Right lobe of liver (tissue), 6 donors: Measurements from ENCODE around the gene UBIAD1. TPM values are rescaled to one million over a fixed set of nuclear protein-coding genes. Genes with fewer than 3 reads are reported as not detected.

Experiments used
- ATAC-seq, 4 donors: fragments of 200-7000 bp; cut with Tn5 transposase; one replicate each; pipeline ENCODE4 v1.9.1; 2020; ENCODE audit warnings: mild to moderate bottlenecking in 4 of 4, moderate library complexity in 4 of 4
- DNase-seq, 3 donors: peaks; one replicate each; pipeline ENCODE4 v3.0.0-alpha.2; 2020
- H3K27ac ChIP-seq, 3 donors: fragments of 200-600 bp; one replicate each; pipeline ENCODE4 v1.8.0; 2022
- H3K27me3 ChIP-seq, 2 donors: fragments of 200-600 bp; one replicate each; pipeline ENCODE4 v1.8.0; 2022
- H3K36me3 ChIP-seq, 4 donors: fragments of 200-600 bp; sonication (generic) in 1 of 4; one replicate each; pipeline versions ENCODE4 v1.5.1 to v1.8.0; 2017 to 2022; ENCODE audit warnings: control low read depth in 1 of 4
- H3K4me1 ChIP-seq, 4 donors: fragments of 200-600 bp; sonication (generic) in 1 of 4; one replicate each; pipeline versions ENCODE4 v1.5.1 to v1.8.0; 2017 to 2022; ENCODE audit warnings: control low read depth in 1 of 4
- H3K4me3 ChIP-seq, 3 donors: fragments of 200-600 bp; one replicate each; pipeline ENCODE4 v1.8.0; 2022
- H3K9me3 ChIP-seq, 4 donors: fragments of 200-600 bp; sonication (generic) in 1 of 4; one replicate each; pipeline versions ENCODE4 v1.5.1 to v1.8.0; 2017 to 2022; ENCODE audit warnings: control low read depth in 1 of 4
- CTCF ChIP-seq, 4 donors: fragments of 200-600 bp in 3 of 4; fragments of 450-650 bp in 1 of 4; IDR thresholded peaks; one replicate each; pipeline versions ENCODE4 v1.5.1 to v1.8.0; 2016 to 2022; ENCODE audit warnings: antibody characterized with exemption in 4 of 4, mild to moderate bottlenecking in 2 of 4
- POLR2A ChIP-seq: fragments of 450-650 bp; IDR thresholded peaks from one replicate; pipeline ENCODE4 v1.6.1; 2017; ENCODE audit warnings: antibody characterized with exemption, mild to moderate bottlenecking
- WGBS: methylation state at CpG from one replicate; pipeline ENCODE4 v1.1.6; 2018; ENCODE audit warnings: low coverage, low lambda C conversion rate; ENCODE audit not compliant: insufficient coverage; ENCODE audit errors: missing lambda C conversion rate; 5-methylcytosine and 5-hydroxymethylcytosine counted together
- intact Hi-C, 2 donors: fragments of 100-400 bp; cut with DNase I; formaldehyde crosslinking; loops; one replicate each; pipeline versions ENCODE4 v1.11.2 to v1.14.1; 2022
- long read RNA-seq: library from polyadenylated mRNA; unstranded; transcript quantifications from one replicate; pipeline ENCODE4 v2.0.0, GENCODE V29; 2019
- total RNA-seq, 6 experiments: library from RNA; depleted of rRNA in 2 of 6; stranded (reverse); fragments of >200 nt in 2 of 6; fragmentation: NEBNext Ultra II Directional in 3 of 6; extraction: Animal tissue kit (Norgen Biotek cat#: 25700) in 3 of 6; gene quantifications; one replicate each; pipeline versions ENCODE4 v1.1.0 to v1.2.4, GENCODE V29; 2016 to 2023
- donor health status: DM: no; HTN: yes; CAD: no.
- donor health status: DM: no; HTN: no; CAD: no.
- donor health status: DM: no; HTN: no; CAD: no.
- donor health status: DM: no; HTN: yes; CAD: no.
- donor health status: DM: no; HTN: yes; CAD: no.

UBIAD1 gene
- 10 to 100 TPM in 3 of 6 experiments, 1 to 10 TPM in 3; 7.0 to 11.4 (median 9.7) TPM for total RNA-seq
- long read RNA-seq, partial matches to known transcripts, result 0 of 4 reads
- long read RNA-seq, other reads (novel, unspliced or antisense), result 1 of 4 reads

GRCh38 chr1:11272832-11273594 lies at the start of gene UBIAD1:
UBIAD1 (plus strand) TSS chr1:11273198; CDS start chr1:11273532, 334 bp downstream.
- intact Hi-C loops, result no loop called here

GRCh38 chr1:11227106-11228077 lies 45.6 kb upstream of the UBIAD1 start:
- H3K36me3 ChIP-seq, result peaks cover 0 to 57% (median 33%) of the 10 kb centered on the region in 4 donors
- no peak overlapping the region for H3K4me3 ChIP-seq
- no peaks in the 10 kb centered on the region for H3K9me3 ChIP-seq
- no peak for DNase-seq
- H3K4me1 ChIP-seq, result peaks cover 0 to 6% (median 0%) of the 10 kb centered on the region in 4 donors
- no peaks in the 10 kb centered on the region for H3K27me3 ChIP-seq
- intact Hi-C loops, result no loop called here
- no peak for ATAC-seq
- no peak overlapping the region for H3K27ac ChIP-seq
- WGBS, result 74% methylated on average over 8 of the region's 10 CpGs
- no peak for TF ChIP-seq CTCF (IDR thresholded peaks at IDR 0.05)
- no peak for TF ChIP-seq POLR2A

More at GRCh38 chr1:11272832-11273594, at the start of gene UBIAD1:
- H3K27me3 ChIP-seq, result no peaks in the 10 kb centered on the region
- peaks cover 0 to 31% (median 6%) of the 10 kb centered on the region in 4 donors for H3K4me1 ChIP-seq
- H3K27ac ChIP-seq, result peak within 1 kb of the TSS; percentile 87 to 93 (median 93)
- H3K4me3 ChIP-seq, result peak within 1 kb of the TSS; percentile 84 to 93 (median 92)
- peaks cover 0 to 3% (median 0%) of the 10 kb centered on the region in 4 donors for H3K36me3 ChIP-seq
- ATAC-seq (peak; percentile 82 to 92 (median 90)), DNase-seq (peak; percentile 90 to 92 (median 92))
- TF ChIP-seq CTCF (IDR thresholded peaks at IDR 0.05) (peak; percentile 3 to 33 (median 28)), POLR2A (peak; percentile 66)
- no peaks in the 10 kb centered on the region for H3K9me3 ChIP-seq
- under 1% methylated on average over 25 of the region's 64 CpGs for WGBS

GRCh38 chr1:11229203-11229602 lies 43.8 kb upstream of the UBIAD1 start:
- no peaks in the 10 kb centered on the region for H3K27me3 ChIP-seq
- no peak for DNase-seq
- peaks cover 0 to 23% (median 0%) of the 10 kb centered on the region in 4 donors for H3K4me1 ChIP-seq
- intact Hi-C loops, result no loop called here
- no peak for ATAC-seq
- H3K9me3 ChIP-seq, result no peaks in the 10 kb centered on the region
- H3K36me3 ChIP-seq, result peaks cover 0 to 58% (median 26%) of the 10 kb centered on the region in 4 donors
- H3K27ac ChIP-seq, result no peak overlapping the region
- WGBS, result 83% methylated on average over 4 of the region's 4 CpGs
- no peak overlapping the region for H3K4me3 ChIP-seq
- TF ChIP-seq POLR2A, result no peak
- no peak for TF ChIP-seq CTCF (IDR thresholded peaks at IDR 0.05)

- Histone ChIP-seq H3K4me1 (peaks cover 0 to 24% (median 0%) of the 10 kb centered on the region in 4 donors), H3K27ac (peak overlapping the region in 2 of 3 donors; percentile 45 to 61), H3K4me3 (no peak overlapping the region), H3K9me3 (no peaks in the 10 kb centered on the region), H3K27me3 (no peaks in the 10 kb centered on the region), H3K36me3 (peaks cover 0 to 81% (median 29%) of the 10 kb centered on the region in 4 donors)
- ATAC-seq (peak; percentile 63 to 75 (median 66)), DNase-seq (no peak)
- intact Hi-C loops, result no loop called here
- TF ChIP-seq CTCF (IDR thresholded peaks at IDR 0.05) (no peak), POLR2A (no peak)
- WGBS, result 42% methylated on average over 2 of the region's 2 CpGs
Observed at GRCh38 chr1:11233208-11233607, 39.8 kb upstream of the UBIAD1 start.
